Neural progenitor cell (in vitro differentiated cells): ENCODE data around the gene N4BP3.

Experiments
- CTCF ChIP-seq: fragments of 200-600 bp; sonication (generic); IDR thresholded peaks from 2 replicates; pipeline ENCODE4 v1.5.1; 2017; ENCODE audit warnings: antibody characterized with exemption, mild to moderate bottlenecking
- EZH2 ChIP-seq: fragments of 200-600 bp; sonication (generic); IDR thresholded peaks from 2 replicates; pipeline ENCODE4 v1.6.1; 2017; ENCODE audit warnings: antibody characterized with exemption, mild to moderate bottlenecking, moderate library complexity
- EZH2phosphoT487 ChIP-seq: fragments of 200-600 bp; sonication (generic); IDR thresholded peaks from 2 replicates; pipeline ENCODE4 v1.6.1; 2017; ENCODE audit warnings: antibody characterized with exemption

DNA sequence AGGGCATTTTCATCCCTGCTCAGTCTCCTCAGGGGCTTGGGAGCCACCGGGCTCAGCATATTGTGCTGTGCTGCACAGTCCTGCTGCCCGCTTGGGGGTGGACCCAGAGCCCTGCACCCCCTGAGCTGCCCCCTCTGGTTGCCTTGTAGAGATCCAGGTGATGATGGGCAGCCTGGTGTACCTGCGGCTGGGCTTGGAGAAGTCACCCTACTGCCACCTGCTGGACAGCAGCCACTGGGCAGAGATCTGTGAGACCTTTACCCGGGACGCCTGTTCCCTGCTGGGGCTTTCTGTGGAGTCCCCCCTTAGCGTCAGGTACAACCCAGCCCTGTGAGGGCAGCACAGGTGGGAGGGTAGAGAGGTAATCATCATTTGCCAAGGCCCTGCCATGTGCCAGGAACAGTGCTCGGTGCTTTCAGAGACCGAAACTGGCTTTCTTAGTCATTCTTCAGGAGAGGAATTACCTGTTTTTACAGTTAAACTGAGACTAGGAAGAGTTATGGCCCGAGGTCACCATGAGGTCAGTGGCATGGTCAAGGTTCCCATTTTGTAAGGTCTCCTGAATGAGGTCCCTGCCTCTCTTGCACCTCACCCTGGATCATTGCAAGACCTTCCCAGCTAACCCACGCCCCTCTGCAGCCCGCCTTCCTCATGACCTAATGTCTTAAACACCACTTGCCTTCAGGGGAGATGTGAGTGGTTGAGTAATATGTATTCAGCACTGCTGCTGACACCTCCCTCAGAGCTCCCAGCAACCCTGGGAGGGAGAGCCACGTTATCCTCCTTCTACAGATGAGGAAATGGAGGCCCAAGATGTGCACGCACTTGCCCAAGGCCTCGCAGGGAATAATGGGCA is 32.9 kb downstream of the N4BP3 start:
- TF ChIP-seq EZH2 = no peak
- TF ChIP-seq CTCF = peak; percentile 89
- TF ChIP-seq EZH2phosphoT487 = no peak
